Motor neuron (in vitro differentiated cells): ENCODE results near the gene WNK4. TPM values are rescaled to one million over a fixed set of nuclear protein-coding genes. Genes with fewer than 3 reads are reported as not detected.

Experiments used
- ATAC-seq, 8 experiments: fragments of 200-7000 bp; cut with Tn5 transposase; replicated peaks in 6 of 8; 2 replicates each; pipeline ENCODE4 v1.8.0; 2021; ENCODE audit warnings: mild to moderate bottlenecking in 8 of 8, moderate library complexity in 8 of 8
- H3K27ac ChIP-seq, 2 donors: fragments of 250-450 bp; sonication (Bioruptor Pico); 2 replicates each; pipeline ENCODE4 v1.9.0; 2021; ENCODE audit warnings: antibody characterized with exemption in 2 of 2, mild to moderate bottlenecking in 2 of 2, moderate library complexity in 1 of 2
- H3K4me1 ChIP-seq, 2 donors: fragments of 250-450 bp; sonication (Bioruptor Pico); replicated peaks in 1 of 2; 2 replicates each; pipeline ENCODE4 v1.6.1; 2021; ENCODE audit warnings: antibody characterized with exemption in 2 of 2, mild to moderate bottlenecking in 2 of 2, moderate library complexity in 1 of 2
- H3K4me3 ChIP-seq, 5 donors: fragments of 250-450 bp; sonication (Bioruptor Pico); 2 replicates each; pipeline ENCODE4 v1.9.0; 2021; ENCODE audit warnings: antibody characterized with exemption in 5 of 5, mild to moderate bottlenecking in 5 of 5, moderate library complexity in 4 of 5
- WGBS, 10 experiments: fragments of 450-650 bp; shearing (Covaris generic); methylation state at CpG; one replicate each; pipeline ENCODE4 v1.0.0; 2022; 5-methylcytosine and 5-hydroxymethylcytosine counted together
- in situ Hi-C, 9 experiments: fragments of 400-800 bp; cut with MboI; loops; one replicate each; pipeline ENCODE4 v1.15.0; 2021; ENCODE audit warnings: low sequenced_read_pairs in 9 of 9, low pct_unique_long_range_greater_than_20kb in 2 of 9; ENCODE audit not compliant: unreplicated experiment in 9 of 9
- total RNA-seq, 8 experiments: library from RNA; unstranded; fragments of 300-600 nt; gene quantifications; 2 replicates each; pipeline versions ENCODE4 v1.2.3 to v1.2.4, GENCODE V29; 2022

The WNK4 gene
- total RNA-seq, 8 experiments from 2014 or later: 0.11 to 1.2 (median 0.57) TPM

DNA sequence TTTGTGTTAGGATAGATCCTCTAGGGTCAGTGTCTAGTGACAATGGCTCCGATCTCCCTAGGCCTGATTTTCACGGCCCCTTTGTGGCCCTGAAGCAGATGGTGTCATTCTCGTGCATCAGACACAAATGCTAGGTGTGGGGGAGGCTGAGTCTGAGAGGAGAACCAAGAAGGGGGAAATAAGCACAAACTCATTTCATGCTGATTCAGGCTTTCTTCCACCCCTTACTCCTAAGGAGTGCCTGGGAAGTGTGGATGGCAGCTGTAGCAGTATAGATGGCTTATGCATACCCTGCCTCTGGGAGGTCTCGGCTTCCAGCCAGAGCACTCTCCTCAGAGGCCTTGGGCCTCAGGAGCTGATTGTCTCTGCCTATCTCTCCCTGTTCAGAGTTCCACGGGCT is 1.8 kb upstream of the WNK4 start:
- no peak for ATAC-seq
- Histone ChIP-seq H3K4me1 (peaks cover 6 to 8% of the 10 kb centered on the region in 2 donors), H3K4me3 (no peak overlapping the region), H3K27ac (no peak overlapping the region)
- 61 to 100% (median 94%) methylated on average over 1 to 3 of the region's 5 CpGs; no CpG with 5 or more reads in 5 of the 10 experiments for WGBS, 10 experiments
- in situ Hi-C loops: no loop called here

DNA sequence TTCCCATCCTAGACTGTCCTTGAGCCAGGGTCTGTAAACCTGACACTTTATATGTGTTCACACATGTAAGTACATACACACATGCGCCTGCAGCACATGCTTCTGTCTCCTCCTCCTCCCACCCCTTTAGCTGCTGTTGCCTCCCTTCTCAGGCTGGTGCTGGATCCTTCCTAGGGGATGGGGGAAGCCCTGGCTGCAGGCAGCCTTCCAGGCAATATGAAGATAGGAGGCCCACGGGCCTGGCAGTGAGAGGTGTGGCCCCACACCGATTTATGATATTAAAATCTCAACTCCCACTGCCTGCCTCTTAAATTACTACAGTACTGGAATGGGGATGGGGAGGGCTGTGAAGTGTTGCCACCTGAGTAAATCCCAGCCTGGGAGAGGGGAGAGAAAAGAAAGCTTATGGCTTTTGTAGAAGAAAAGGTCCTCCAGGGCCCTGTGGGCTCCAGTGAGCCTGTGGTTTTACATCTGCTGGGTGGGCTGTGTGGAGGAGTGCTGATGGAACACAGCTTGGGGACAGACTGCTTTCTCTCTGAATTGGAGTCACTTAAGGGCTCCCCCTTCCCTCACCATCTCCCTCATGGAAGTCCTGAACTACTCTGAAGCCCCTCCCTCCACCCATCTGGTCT is 990 bp upstream of the WNK4 start:
- 20 to 100% (median 90%) methylated on average over 1 to 2 of the region's 3 CpGs; no CpG with 5 or more reads in 3 of the 10 experiments for WGBS, 10 experiments
- peaks cover 0 to 4% of the 10 kb centered on the region in 2 donors for H3K4me1 ChIP-seq
- no peak overlapping the region for H3K4me3 ChIP-seq
- ATAC-seq: peak in 3 of 8 experiments; percentile 3 to 13 (median 8)
- in situ Hi-C loops: no loop called here
- no peak overlapping the region for H3K27ac ChIP-seq

DNA sequence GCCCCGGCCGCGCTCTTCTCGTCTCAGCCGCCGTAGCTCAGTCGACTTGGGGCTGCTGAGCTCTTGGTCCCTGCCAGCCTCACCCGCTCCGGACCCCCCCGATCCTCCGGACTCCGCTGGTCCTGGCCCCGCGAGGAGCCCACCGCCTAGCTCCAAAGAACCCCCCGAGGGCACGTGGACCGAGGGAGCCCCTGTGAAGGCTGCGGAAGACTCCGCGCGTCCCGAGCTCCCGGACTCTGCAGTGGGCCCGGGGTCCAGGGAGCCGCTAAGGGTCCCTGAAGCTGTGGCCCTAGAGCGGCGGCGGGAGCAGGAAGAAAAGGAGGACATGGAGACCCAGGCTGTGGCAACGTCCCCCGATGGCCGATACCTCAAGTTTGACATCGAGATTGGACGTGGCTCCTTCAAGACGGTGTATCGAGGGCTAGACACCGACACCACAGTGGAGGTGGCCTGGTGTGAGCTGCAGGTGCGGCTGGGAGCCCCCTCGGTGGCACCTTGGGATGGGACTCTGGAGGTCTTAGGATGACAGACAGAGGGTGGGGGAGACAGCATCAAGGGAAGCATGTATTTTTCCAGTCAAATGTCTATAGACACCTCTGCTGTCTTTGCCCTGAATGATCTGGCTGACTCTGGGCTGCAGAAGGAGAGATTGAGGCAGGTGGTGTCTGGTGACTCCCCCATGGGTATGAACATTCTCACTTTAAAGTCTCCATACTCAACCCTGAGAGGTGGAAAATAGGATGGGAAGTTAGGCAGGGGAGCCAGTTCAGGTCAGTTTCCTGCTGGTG is 635 bp downstream of the WNK4 start:
- peak in 6 of 8 experiments; percentile 5 to 38 (median 10) for ATAC-seq
- H3K27ac ChIP-seq: no peak overlapping the region
- peak overlapping the region; percentile 15 to 34 (median 28) for H3K4me3 ChIP-seq
- peaks cover 3 to 4% of the 10 kb centered on the region in 2 donors for H3K4me1 ChIP-seq
- 0 to 21% (median 10%) methylated on average over 2 to 6 of the region's 39 CpGs; no CpG with 5 or more reads in 6 of the 10 experiments for WGBS, 10 experiments
- in situ Hi-C loops: no loop called here

DNA sequence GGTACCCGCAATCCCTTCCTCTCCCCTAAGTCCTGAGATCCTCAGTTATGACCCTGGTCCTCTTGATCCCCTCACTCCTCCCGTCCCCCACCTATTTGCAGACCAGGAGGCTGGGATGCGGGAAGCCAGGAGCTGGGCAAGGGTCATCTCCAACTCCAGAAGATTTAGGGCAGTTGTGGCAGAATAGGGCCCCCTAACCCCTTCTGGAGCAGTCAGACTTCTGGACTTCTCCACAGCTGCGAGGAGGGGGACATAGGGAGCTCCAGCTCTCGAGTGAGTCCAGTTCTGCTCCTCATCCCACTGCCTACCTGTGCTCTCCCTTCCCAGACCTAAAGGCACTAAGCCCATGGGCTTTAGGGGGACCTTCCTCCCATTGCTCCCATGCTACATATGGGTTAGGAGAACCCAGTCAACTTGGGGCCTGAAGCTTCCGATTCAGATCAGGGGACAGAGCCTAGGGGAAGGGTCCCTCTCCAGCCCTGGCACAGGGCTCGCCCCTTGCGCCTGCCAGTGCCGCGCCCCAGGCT is 1.3 kb downstream of the WNK4 start:
- WGBS, 10 experiments: 17 to 100% (median 86%) methylated on average over 1 to 5 of the region's 10 CpGs; no CpG with 5 or more reads in 4 of the 10 experiments
- H3K4me1 ChIP-seq: peaks cover 3 to 4% of the 10 kb centered on the region in 2 donors
- in situ Hi-C loops: no loop called here
- H3K27ac ChIP-seq: no peak overlapping the region
- no peak for ATAC-seq
- H3K4me3 ChIP-seq: no peak overlapping the region

DNA sequence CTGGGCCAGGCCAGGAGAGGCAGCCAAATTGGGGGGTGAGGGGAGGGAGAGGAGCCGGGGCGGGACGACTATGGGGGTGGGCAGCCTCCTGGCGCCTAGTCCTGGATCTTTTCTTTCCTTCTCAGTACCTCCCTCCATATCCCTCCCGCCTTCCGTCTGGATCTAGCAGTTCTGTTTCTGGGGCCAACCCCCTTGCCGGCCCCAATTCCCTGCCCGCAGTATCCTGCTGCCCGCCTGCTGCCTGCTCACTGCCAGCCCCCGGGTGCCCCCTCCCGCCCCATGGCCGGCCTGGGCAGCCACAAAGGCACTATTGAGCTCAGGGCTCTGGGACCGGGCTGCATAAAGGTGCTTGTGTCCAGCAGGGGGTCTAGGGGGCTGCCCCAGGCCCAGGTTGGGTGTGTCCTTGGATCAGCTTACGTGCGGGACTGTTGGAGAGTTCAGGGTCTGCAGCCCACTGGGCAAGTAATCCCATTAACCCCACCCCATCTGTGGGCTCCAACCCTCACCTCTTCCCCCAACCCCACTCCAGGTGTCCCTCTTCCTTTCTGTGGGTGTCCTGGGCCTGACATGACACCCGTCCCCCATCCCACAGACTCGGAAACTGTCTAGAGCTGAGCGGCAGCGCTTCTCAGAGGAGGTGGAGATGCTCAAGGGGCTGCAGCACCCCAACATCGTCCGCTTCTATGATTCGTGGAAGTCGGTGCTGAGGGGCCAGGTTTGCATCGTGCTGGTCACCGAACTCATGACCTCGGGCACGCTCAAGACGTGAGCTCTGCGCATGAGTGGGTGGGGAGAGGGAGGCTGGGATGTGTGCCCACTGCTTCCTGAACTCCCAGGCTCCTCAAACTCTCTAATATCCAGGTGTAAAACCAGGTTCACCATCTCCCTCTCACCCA is 2.0 kb downstream of the WNK4 start:
- 67 to 83% methylated on average over 3 to 7 of the region's 29 CpGs; no CpG with 5 or more reads in 8 of the 10 experiments for WGBS, 10 experiments
- in situ Hi-C loops: no loop called here
- peaks cover 3 to 4% of the 10 kb centered on the region in 2 donors for H3K4me1 ChIP-seq
- H3K27ac ChIP-seq: no peak overlapping the region
- H3K4me3 ChIP-seq: no peak overlapping the region
- no peak for ATAC-seq

DNA sequence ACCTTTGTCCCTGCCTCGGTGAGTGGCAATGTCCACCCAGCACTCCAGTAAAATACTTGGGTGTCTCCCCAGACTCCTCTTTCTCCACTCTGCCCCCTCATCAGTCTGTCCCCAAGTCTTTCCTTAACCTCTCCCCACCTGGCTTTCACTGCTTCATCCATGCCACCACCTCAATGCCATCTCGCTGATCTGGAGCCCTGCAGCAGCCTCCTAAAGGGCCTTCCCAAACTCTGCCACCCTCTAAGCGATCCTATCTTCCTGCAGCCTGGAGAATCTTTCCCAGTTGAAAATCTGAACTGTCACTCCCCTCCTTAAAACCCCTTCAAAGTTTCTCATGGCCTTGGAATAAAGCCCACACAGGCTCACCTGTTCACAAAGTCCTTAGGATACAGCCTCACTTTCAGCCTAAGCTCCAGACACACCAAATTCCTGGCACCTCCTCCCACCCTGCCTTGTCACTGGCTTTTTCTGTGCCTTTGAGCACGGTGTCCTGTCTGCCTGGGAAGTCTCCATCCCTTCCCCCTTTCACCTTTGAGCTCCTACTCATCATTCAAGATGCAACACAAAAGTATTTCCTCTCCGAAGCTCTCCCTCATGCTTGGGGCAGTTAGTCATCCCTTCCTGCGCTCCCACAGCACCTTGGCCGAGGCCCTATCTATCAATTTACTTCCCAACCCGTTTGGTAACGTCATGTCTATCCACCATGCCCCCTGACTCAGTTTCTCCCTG is 2.8 kb downstream of the WNK4 start:
- H3K4me3 ChIP-seq: no peak overlapping the region
- no peak overlapping the region for H3K27ac ChIP-seq
- H3K4me1 ChIP-seq: peaks cover 3 to 4% of the 10 kb centered on the region in 2 donors
- no peak for ATAC-seq
- WGBS, 10 experiments: 0 to 67% (median 40%) methylated on average over 1 to 7 of the region's 9 CpGs; no CpG with 5 or more reads in 1 of the 10 experiments
- in situ Hi-C loops: no loop called here

DNA sequence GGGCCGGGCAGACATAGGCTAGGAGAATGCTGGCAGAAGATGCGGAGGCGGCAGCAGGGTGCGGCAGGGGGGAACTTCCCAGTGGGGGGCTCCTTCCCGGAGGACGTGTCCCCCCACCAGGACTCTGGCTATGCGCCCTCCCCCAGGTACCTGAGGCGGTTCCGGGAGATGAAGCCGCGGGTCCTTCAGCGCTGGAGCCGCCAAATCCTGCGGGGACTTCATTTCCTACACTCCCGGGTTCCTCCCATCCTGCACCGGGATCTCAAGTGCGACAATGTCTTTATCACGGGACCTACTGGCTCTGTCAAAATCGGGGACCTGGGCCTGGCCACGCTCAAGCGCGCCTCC is 3.4 kb downstream of the WNK4 start:
- WGBS, 10 experiments: 15 to 100% (median 74%) methylated on average over 1 to 13 of the region's 22 CpGs; no CpG with 5 or more reads in 4 of the 10 experiments
- in situ Hi-C loops: no loop called here
- Histone ChIP-seq H3K4me3 (no peak overlapping the region), H3K27ac (no peak overlapping the region), H3K4me1 (peaks cover 3 to 4% of the 10 kb centered on the region in 2 donors)
- no peak for ATAC-seq

DNA sequence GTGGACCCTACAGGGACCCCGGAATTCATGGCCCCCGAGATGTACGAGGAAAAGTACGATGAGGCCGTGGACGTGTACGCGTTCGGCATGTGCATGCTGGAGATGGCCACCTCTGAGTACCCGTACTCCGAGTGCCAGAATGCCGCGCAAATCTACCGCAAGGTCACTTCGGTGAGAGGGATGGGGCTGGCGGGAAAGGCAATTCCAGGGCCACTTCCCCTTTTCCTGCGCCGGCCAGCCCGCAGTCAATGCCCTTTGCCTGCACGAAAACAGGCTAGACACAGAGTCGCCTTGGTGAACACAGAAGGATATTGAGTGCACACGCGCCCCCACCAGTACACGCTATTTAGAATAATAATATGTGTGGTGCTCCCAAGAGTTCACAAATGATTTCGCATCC is 4.0 kb downstream of the WNK4 start:
- Histone ChIP-seq H3K27ac (no peak overlapping the region), H3K4me3 (no peak overlapping the region), H3K4me1 (peaks cover 3 to 4% of the 10 kb centered on the region in 2 donors)
- in situ Hi-C loops: no loop called here
- no peak for ATAC-seq
- whole genome bisulfite sequencing, 10 experiments: 19 to 98% (median 92%) methylated on average over 2 to 14 of the region's 25 CpGs; no CpG with 5 or more reads in 7 of the 10 experiments

DNA sequence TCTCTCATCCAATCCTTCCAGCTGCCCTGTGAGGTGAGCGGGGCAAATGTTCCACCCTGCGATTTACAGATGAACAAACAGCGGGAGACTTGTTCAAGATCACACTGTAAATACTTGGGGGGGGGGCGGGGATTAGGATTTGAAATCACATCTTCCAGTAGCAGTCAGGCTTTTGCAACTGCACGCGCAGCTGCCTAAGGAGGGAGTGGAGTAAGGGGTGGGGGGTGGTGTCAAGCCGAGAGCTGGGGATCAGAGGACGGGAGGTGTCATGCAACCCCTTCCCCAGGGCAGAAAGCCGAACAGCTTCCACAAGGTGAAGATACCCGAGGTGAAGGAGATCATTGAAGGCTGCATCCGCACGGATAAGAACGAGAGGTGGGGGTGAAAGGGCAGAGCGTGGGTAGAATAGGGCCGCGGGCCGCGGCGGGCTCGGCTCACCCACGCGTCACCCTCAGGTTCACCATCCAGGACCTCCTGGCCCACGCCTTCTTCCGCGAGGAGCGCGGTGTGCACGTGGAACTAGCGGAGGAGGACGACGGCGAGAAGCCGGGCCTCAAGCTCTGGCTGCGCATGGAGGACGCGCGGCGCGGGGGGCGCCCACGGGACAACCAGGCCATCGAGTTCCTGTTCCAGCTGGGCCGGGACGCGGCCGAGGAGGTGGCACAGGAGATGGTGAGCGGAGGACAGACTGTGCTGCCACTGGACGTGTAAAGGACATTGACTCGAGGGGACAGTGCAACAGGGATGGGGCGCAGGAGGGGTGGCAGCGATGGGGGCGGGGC is 4.6 kb downstream of the WNK4 start:
- Histone ChIP-seq H3K4me3 (no peak overlapping the region), H3K4me1 (peaks cover 3% of the 10 kb centered on the region in 2 donors), H3K27ac (no peak overlapping the region)
- no peak for ATAC-seq
- WGBS, 10 experiments: 30 to 80% methylated on average over 2 to 10 of the region's 52 CpGs; no CpG with 5 or more reads in 8 of the 10 experiments
- in situ Hi-C loops: no loop called here

DNA sequence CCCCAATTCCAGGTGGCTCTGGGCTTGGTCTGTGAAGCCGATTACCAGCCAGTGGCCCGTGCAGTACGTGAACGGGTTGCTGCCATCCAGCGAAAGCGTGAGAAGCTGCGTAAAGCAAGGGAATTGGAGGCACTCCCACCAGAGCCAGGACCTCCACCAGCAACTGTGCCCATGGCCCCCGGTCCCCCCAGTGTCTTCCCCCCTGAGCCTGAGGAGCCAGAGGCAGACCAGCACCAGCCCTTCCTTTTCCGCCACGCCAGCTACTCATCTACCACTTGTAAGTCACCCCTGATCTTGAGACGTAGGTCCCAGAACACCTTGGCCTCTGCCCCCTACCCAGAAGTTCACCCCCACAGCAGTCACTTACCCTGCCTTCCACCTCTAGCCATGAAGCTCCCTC is 6.9 kb downstream of the WNK4 start:
- WGBS, 10 experiments: 76 to 86% (median 81%) methylated on average over 2 to 6 of the region's 11 CpGs; no CpG with 5 or more reads in 6 of the 10 experiments
- H3K27ac ChIP-seq: no peak overlapping the region
- in situ Hi-C loops: no loop called here
- no peak overlapping the region for H3K4me3 ChIP-seq
- H3K4me1 ChIP-seq: peaks cover 0 to 3% of the 10 kb centered on the region in 2 donors
- no peak for ATAC-seq

DNA sequence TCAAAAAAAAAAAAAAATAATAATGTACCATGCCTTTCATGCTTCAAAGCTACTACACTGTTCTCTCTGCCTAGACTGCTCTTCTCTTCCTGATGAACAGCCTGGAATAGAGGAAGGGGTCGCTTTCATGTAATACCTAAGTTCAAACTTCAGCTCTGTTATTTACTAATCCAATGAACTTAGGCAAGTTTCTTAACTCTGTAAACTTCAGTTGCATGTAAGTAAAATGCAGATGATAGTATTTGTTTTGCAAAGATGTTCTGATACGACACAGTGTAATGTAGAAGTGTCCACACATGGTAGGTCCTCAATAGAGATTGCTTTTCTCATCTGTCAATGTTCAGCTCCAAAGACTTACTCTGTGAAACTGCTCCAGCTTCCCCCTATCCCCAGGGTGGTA is 11.5 kb downstream of the WNK4 start:
- ATAC-seq: no peak
- Histone ChIP-seq H3K27ac (no peak overlapping the region), H3K4me1 (no peaks in the 10 kb centered on the region), H3K4me3 (no peak overlapping the region)
- WGBS, 10 experiments: 33 to 100% (median 75%) methylated on average over 1 to 2 of the region's 2 CpGs; no CpG with 5 or more reads in 2 of the 10 experiments
- in situ Hi-C loops: no loop called here
